Measurements from ENCODE around the gene LTBP3.
A peak's percentile ranks its signal among the peaks of the same experiment; 100 is the strongest.
"Not testable (repeated sequence)": the region's sequence is repeated elsewhere in the genome, so short reads cannot be mapped to it uniquely, and the experiment has no call there.

Gene LTBP3

GRCh38 chr11:65571420-65571819 is 13.3 kb upstream of the LTBP3 start:
- no peak for DNase-seq

DNA sequence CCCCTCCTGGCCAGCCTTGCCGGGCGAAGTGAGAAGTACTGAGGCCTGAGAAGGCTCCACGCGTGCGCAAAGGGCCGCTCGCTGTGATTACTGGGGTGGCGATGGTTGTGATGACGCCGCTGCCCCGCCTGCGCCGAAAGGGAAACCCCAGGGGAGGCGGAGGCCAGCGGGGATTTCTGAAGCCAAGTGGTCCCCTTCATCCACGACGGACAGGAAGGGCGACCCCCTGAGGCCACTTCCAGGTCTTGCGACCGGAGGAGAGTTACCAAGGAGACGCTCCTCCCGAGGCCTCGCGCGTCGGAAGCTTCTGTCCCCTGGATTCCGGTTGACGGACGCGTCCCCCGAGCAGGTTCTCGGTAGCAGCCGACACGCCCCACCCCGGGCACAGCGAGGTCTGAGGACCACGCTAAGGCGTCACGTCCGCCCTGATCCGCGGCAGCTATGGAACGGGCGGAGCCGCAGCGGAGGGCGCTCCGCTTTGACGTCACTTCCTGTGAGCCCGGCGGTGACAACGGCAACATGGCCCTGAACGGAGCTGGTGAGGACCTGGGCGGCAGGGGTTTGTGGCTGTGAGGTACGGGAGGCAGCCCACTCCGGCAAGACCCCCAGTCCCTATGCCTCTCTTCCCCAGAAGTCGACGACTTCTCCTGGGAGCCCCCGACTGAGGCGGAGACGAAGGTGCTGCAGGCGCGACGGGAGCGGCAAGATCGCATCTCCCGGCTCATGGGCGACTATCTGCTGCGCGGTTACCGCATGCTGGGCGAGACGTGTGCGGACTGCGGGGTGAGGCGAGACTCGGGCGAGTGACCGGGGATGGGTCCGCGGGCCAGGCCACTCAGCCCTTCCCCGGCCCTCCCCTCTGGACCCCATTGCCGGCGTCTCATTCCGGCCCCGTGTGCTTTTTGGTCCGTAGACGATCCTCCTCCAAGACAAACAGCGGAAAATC is 12.1 kb upstream of the LTBP3 start, which contains the start of gene ZNRD2:
ZNRD2 (plus strand) TSS at position 505 of the 946 bp plus-strand sequence; CDS start at position 520, 15 bp downstream.
- peak; percentile 100 for DNase-seq

- no peak for DNase-seq
Measured at GRCh38 chr11:65569164-65569972, 11.2 kb upstream of the LTBP3 start.

- no peak for DNase-seq
Measured at GRCh38 chr11:65565624-65566453, 7.7 kb upstream of the LTBP3 start.

- not testable (repeated sequence) for DNase-seq
Measured at GRCh38 chr11:65564879-65565559, 6.9 kb upstream of the LTBP3 start.

- no peak for DNase-seq
Measured at GRCh38 chr11:65563601-65564000, 5.4 kb upstream of the LTBP3 start.

- DNase-seq = no peak
Measured at GRCh38 chr11:65562788-65563187, 4.6 kb upstream of the LTBP3 start.

- no peak for DNase-seq
Measured at GRCh38 chr11:65562020-65562419, 3.9 kb upstream of the LTBP3 start.

GRCh38 chr11:65560555-65561418 is 2.6 kb upstream of the LTBP3 start:
- DNase-seq = no peak

- DNase-seq = no peak
Measured at GRCh38 chr11:65559951-65560537, 1.9 kb upstream of the LTBP3 start.

DNA sequence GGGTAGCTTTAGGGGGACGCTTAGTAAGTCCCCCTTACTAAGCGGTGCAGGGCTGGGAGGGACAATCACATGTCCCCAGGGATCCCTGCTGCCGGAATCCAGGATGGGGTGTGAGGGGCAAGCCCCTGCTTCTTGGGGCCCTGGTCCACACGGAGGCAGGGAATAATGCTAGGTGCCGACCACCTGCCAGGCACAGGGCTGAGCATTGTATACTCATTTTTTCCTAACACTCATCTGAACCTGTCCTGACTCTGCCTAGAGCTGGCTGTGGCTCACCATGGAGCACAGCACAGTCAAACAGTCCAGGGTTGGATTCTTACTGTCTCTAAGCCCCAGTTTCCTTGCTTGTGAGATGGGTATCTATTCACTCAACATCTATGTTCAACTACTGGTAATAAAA is 1.4 kb upstream of the LTBP3 start:
- DNase-seq = peak; percentile 45

DNA sequence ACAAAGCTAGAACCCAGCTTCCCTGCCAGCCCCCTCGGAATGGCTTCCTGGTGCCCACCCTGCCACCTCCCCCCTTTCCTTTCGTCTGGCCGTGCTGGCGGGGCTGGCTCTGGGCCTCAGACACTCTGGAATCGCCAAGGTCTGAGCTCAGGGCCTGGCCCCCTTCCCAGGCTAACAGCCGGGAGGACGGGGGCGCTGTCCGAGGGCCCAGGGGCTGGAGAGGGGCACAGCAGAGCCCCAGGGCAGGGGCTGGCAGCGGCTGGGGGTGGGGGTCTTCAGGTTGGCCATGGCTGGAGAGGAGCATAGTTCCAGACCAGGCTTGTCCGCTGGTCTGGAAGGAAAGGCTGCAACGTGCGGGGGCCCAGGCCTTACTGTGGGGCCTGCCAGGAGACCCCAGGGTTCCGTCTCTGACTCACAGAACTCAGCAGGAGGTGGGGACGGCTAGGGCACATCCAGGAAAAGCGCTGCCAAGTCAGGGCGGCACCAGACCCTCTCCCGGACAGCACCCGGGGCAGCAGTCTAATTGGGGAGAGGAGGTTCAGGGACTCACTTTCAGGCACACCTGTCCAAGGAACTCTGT is 861 bp upstream of the LTBP3 start:
- no peak for DNase-seq

DNA sequence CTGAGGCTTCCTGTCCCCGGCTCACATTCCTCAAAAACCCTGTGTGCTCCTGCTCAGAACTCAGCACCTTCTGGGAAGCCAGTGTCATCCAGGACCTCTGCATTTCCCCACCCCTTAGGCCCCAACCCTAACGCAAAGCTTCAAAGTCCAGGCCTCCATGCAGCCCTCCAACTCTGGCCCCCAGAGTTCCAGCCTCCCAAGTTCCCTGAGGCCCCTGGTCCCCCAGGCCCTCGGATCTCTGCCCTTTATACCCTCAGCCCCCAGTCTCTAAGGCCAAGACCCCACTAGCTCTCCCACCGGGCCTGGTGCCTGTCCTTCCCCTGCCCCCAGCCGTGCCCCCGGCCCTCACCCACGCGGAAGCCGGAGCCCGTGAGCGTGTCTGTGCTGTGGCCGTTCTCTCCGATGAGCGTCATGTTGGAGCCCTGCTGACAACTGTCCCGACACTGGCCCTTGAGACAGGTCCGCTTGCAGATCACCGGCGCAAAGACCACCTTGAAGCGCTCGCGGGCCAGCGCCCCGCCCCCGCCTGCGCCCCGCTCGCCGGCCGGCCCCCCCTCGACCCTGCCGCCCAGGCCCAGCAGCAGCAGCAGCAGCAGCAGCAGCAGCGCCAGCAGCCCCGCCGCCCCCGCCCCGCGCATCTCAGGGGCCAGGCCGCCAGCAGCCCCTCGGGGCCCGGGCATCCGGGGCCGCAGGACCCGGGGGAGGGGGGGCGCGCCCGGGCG is 718 bp downstream of the LTBP3 start:
- no peak for DNase-seq

- DNase-seq = no peak
Measured at GRCh38 chr11:65556470-65557279, 1.5 kb downstream of the LTBP3 start.

- peak; percentile 49 for DNase-seq
Measured at GRCh38 chr11:65555693-65556231, 2.4 kb downstream of the LTBP3 start.

GRCh38 chr11:65554842-65555430 is 3.2 kb downstream of the LTBP3 start:
- no peak for DNase-seq

GRCh38 chr11:65554057-65554818 is 3.9 kb downstream of the LTBP3 start:
- DNase-seq = no peak

Data from activated CD4-positive, alpha-beta T cell treated with anti-CD3 and anti-CD28 coated beads for 48 hours (primary cell).